ENCODE data around the gene FCHSD1. TPM values are rescaled to one million over a fixed set of nuclear protein-coding genes. Genes with fewer than 3 reads are reported as not detected.

The FCHSD1 gene
- total RNA-seq, 4 donors from 2014 or later = 10.7 to 53.4 (median 34.5) TPM

GRCh38 chr5:141590127-141590526 lies 61.1 kb downstream of the FCHSD1 start:
- TF ChIP-seq POLR2A (IDR thresholded peaks at IDR 0.05) (no peak), CTCF (IDR thresholded peaks at IDR 0.05) (no peak), EP300 (IDR thresholded peaks at IDR 0.05) (no peak)
- H3K4me1 ChIP-seq = peaks cover 0 to 5% (median 0%) of the 10 kb centered on the region in 4 donors
- no peaks in the 10 kb centered on the region for H3K9me3 ChIP-seq
- H3K27ac ChIP-seq = no peak overlapping the region
- H3K4me3 ChIP-seq = no peak overlapping the region
- 64% methylated on average over 2 of the region's 2 CpGs for WGBS, 2 donors
- no peaks in the 10 kb centered on the region for H3K27me3 ChIP-seq
- H3K36me3 ChIP-seq = peaks cover 0 to 42% (median 0%) of the 10 kb centered on the region in 3 donors
- DNase-seq (ENCODE audit: low spot score in 2 of 2) = no peak

Other genes starting within 250 kb of the FCHSD1 start
- 10 to 100 TPM in 3 of 4 donors, 1 to 10 TPM in 1; 8.4 to 13.8 (median 11.9) TPM for gene PCDHGA9, start 248.6 kb downstream of the FCHSD1 start, total RNA-seq
- gene PCDHGB6, start 243.4 kb downstream of the FCHSD1 start, total RNA-seq = 10 to 100 TPM in 3 of 4 donors, 1 to 10 TPM in 1; 9.2 to 16.8 (median 13.9) TPM
- gene PCDHGA10, start 238.4 kb downstream of the FCHSD1 start, total RNA-seq = 10 to 100 TPM in 2 of 4 donors, 1 to 10 TPM in 2; 7.6 to 15.0 (median 10.6) TPM
- gene PCDHGB7, start 233.7 kb downstream of the FCHSD1 start, total RNA-seq = 10 to 100 TPM; 14.6 to 19.2 (median 18.0) TPM
- 1 to 10 TPM; 8.3 to 9.3 (median 8.9) TPM for gene PCDHGA11, start 230.4 kb downstream of the FCHSD1 start, total RNA-seq
- gene PCDHGA12, start 220.9 kb downstream of the FCHSD1 start, total RNA-seq = 10 to 100 TPM in 2 of 4 donors, 1 to 10 TPM in 2; 7.9 to 19.8 (median 10.1) TPM
- 10 to 100 TPM; 40.4 to 77.7 (median 56.3) TPM for gene PCDHGC3, start 175.5 kb downstream of the FCHSD1 start, total RNA-seq
- gene PCDHGC4, start 166.4 kb downstream of the FCHSD1 start, total RNA-seq = 10 to 100 TPM in 1 of 4 donors, 1 to 10 TPM in 3; 3.3 to 11.7 (median 5.1) TPM
- gene PCDHGC5, start 162.3 kb downstream of the FCHSD1 start, total RNA-seq = 1 to 10 TPM; 3.1 to 5.9 (median 3.8) TPM
- 100 to 1,000 TPM in 1 of 4 donors, 10 to 100 TPM in 3; 59.4 to 102 (median 64.0) TPM for gene DIAPH1, start 32.4 kb downstream of the FCHSD1 start, total RNA-seq
- gene HDAC3, start 14.6 kb downstream of the FCHSD1 start, total RNA-seq = 10 to 100 TPM; 33.0 to 38.3 (median 36.5) TPM
- 1 to 10 TPM; 2.0 to 8.7 (median 4.1) TPM for gene RELL2, start 14.4 kb downstream of the FCHSD1 start, total RNA-seq
- gene ARAP3, start 30.8 kb upstream of the FCHSD1 start, total RNA-seq = 10 to 100 TPM in 2 of 4 donors, 1 to 10 TPM in 2; 4.4 to 11.8 (median 9.4) TPM
- 10 to 100 TPM; 19.9 to 55.5 (median 44.9) TPM for gene PCDH1, start 227.0 kb upstream of the FCHSD1 start, total RNA-seq